ENCODE data around the gene TWIST2.

The TWIST2 gene

GRCh38 chr2:238853721-238854120 is 5.8 kb downstream of the TWIST2 start:
- no peak for DNase-seq (ENCODE audit: low read depth in 1 of 2, low spot score in 1 of 2)
- Histone ChIP-seq H3K27me3 (ENCODE audit: insufficient read depth, poor library complexity, severe bottlenecking) (peaks cover 11% of the 10 kb centered on the region), H3K27ac (replicated peaks) (no peak overlapping the region), H3K4me3 (replicated peaks; ENCODE audit: insufficient read depth, low read length) (no peak overlapping the region)
- TF ChIP-seq POLR2AphosphoS5 (IDR thresholded peaks at IDR 0.05; ENCODE audit: low read depth): no peak

- no peak overlapping the region for H3K4me3 ChIP-seq (replicated peaks; ENCODE audit: insufficient read depth, low read length)
- peaks cover 6% of the 10 kb centered on the region for H3K27me3 ChIP-seq (ENCODE audit: insufficient read depth, poor library complexity, severe bottlenecking)
- no peak overlapping the region for H3K27ac ChIP-seq (replicated peaks)
Observed at GRCh38 chr2:238854246-238854645, 6.4 kb downstream of the TWIST2 start.

GRCh38 chr2:238854699-238855229 is 6.9 kb downstream of the TWIST2 start:
- TF ChIP-seq GABPA (IDR thresholded peaks at IDR 0.05; ENCODE audit: low read depth) (no peak), POLR2AphosphoS5 (IDR thresholded peaks at IDR 0.05; ENCODE audit: low read depth) (no peak), SPI1 (IDR thresholded peaks at IDR 0.05; ENCODE audit: borderline replicate concordance, low read depth) (no peak)
- TF ChIP-seq, protein P1, sequence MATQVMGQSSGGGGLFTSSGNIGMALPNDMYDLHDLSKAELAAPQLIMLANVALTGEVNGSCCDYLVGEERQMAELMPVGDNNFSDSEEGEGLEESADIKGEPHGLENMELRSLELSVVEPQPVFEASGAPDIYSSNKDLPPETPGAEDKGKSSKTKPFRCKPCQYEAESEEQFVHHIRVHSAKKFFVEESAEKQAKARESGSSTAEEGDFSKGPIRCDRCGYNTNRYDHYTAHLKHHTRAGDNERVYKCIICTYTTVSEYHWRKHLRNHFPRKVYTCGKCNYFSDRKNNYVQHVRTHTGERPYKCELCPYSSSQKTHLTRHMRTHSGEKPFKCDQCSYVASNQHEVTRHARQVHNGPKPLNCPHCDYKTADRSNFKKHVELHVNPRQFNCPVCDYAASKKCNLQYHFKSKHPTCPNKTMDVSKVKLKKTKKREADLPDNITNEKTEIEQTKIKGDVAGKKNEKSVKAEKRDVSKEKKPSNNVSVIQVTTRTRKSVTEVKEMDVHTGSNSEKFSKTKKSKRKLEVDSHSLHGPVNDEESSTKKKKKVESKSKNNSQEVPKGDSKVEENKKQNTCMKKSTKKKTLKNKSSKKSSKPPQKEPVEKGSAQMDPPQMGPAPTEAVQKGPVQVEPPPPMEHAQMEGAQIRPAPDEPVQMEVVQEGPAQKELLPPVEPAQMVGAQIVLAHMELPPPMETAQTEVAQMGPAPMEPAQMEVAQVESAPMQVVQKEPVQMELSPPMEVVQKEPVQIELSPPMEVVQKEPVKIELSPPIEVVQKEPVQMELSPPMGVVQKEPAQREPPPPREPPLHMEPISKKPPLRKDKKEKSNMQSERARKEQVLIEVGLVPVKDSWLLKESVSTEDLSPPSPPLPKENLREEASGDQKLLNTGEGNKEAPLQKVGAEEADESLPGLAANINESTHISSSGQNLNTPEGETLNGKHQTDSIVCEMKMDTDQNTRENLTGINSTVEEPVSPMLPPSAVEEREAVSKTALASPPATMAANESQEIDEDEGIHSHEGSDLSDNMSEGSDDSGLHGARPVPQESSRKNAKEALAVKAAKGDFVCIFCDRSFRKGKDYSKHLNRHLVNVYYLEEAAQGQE (IDR thresholded peaks at IDR 0.05; ENCODE audit: insufficient replicate concordance, low read depth): no peak
- TF ChIP-seq, protein P2, sequence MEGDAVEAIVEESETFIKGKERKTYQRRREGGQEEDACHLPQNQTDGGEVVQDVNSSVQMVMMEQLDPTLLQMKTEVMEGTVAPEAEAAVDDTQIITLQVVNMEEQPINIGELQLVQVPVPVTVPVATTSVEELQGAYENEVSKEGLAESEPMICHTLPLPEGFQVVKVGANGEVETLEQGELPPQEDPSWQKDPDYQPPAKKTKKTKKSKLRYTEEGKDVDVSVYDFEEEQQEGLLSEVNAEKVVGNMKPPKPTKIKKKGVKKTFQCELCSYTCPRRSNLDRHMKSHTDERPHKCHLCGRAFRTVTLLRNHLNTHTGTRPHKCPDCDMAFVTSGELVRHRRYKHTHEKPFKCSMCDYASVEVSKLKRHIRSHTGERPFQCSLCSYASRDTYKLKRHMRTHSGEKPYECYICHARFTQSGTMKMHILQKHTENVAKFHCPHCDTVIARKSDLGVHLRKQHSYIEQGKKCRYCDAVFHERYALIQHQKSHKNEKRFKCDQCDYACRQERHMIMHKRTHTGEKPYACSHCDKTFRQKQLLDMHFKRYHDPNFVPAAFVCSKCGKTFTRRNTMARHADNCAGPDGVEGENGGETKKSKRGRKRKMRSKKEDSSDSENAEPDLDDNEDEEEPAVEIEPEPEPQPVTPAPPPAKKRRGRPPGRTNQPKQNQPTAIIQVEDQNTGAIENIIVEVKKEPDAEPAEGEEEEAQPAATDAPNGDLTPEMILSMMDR (IDR thresholded peaks at IDR 0.05; ENCODE audit: insufficient read depth, low read length): no peak
- Histone ChIP-seq H3K27me3 (ENCODE audit: insufficient read depth, poor library complexity, severe bottlenecking) (peaks cover 2% of the 10 kb centered on the region), H3K4me3 (replicated peaks; ENCODE audit: insufficient read depth, low read length) (no peak overlapping the region), H3K27ac (replicated peaks) (no peak overlapping the region)
- no peak for DNase-seq (ENCODE audit: low read depth in 1 of 2, low spot score in 1 of 2)

More at GRCh38 chr2:238854246-238854645, 6.4 kb downstream of the TWIST2 start:
- DNase-seq (ENCODE audit: low read depth in 1 of 2, low spot score in 1 of 2): no peak
- TF ChIP-seq, protein P2 (IDR thresholded peaks at IDR 0.05; ENCODE audit: insufficient read depth, low read length): no peak
- TF ChIP-seq SPI1 (IDR thresholded peaks at IDR 0.05; ENCODE audit: borderline replicate concordance, low read depth): no peak
- TF ChIP-seq POLR2AphosphoS5 (IDR thresholded peaks at IDR 0.05; ENCODE audit: low read depth): no peak
- no peak for TF ChIP-seq GABPA (IDR thresholded peaks at IDR 0.05; ENCODE audit: low read depth)
- TF ChIP-seq, protein P1 (IDR thresholded peaks at IDR 0.05; ENCODE audit: insufficient replicate concordance, low read depth): no peak

GRCh38 chr2:238855299-238855698 is 7.4 kb downstream of the TWIST2 start:
- Histone ChIP-seq H3K4me3 (replicated peaks; ENCODE audit: insufficient read depth, low read length) (no peak overlapping the region), H3K27ac (replicated peaks) (no peak overlapping the region), H3K27me3 (ENCODE audit: insufficient read depth, poor library complexity, severe bottlenecking) (peaks cover 2% of the 10 kb centered on the region)
- no peak for DNase-seq (ENCODE audit: low read depth in 1 of 2, low spot score in 1 of 2)
- TF ChIP-seq, protein P1 (IDR thresholded peaks at IDR 0.05; ENCODE audit: insufficient replicate concordance, low read depth): no peak
- TF ChIP-seq, protein P2 (IDR thresholded peaks at IDR 0.05; ENCODE audit: insufficient read depth, low read length): no peak

All from HL-60 (cell line).